ENCODE data around the gene ST6GALNAC6. TPM values are rescaled to one million over a fixed set of nuclear protein-coding genes. Genes with fewer than 3 reads are reported as not detected.

ST6GALNAC6 gene
- total RNA-seq, 4 donors from 2014 or later, result 101 to 287 (median 176) TPM

GRCh38 chr9:127943731-127944144 lies 44.3 kb upstream of the ST6GALNAC6 start:
- TF ChIP-seq CTCF (IDR thresholded peaks at IDR 0.05; ENCODE audit: low read depth), result no peak

GRCh38 chr9:127943011-127943662 lies 43.7 kb upstream of the ST6GALNAC6 start:
- TF ChIP-seq CTCF (IDR thresholded peaks at IDR 0.05; ENCODE audit: low read depth), result no peak

- no peak for TF ChIP-seq CTCF (IDR thresholded peaks at IDR 0.05; ENCODE audit: low read depth)
These were observed 43.0 kb upstream of the ST6GALNAC6 start for GRCh38 chr9:127942216-127943010.

- TF ChIP-seq CTCF (IDR thresholded peaks at IDR 0.05; ENCODE audit: low read depth), result no peak
These were observed 42.5 kb upstream of the ST6GALNAC6 start for GRCh38 chr9:127941961-127942215.

GRCh38 chr9:127941062-127941960 lies 41.9 kb upstream of the ST6GALNAC6 start:
- TF ChIP-seq CTCF (IDR thresholded peaks at IDR 0.05; ENCODE audit: low read depth), result no peak

GRCh38 chr9:127940593-127940992 lies 41.2 kb upstream of the ST6GALNAC6 start:
- TF ChIP-seq CTCF (IDR thresholded peaks at IDR 0.05; ENCODE audit: low read depth), result no peak

GRCh38 chr9:127938298-127938690 lies 38.9 kb upstream of the ST6GALNAC6 start:
- TF ChIP-seq CTCF (IDR thresholded peaks at IDR 0.05; ENCODE audit: low read depth), result no peak
